GM13976 (cell line): ENCODE measurements around the gene AFF2.

ENCODE experiments used
- DNase-seq: peaks from one replicate; pipeline ENCODE4 v3.0.0; 2012; ENCODE audit warnings: low spot score
- in situ Hi-C: fragments of 300-500 bp; cut with MboI; formaldehyde crosslinking; loops from one replicate; pipeline ENCODE4 v1.12.0; 2022; ENCODE audit warnings: low sequenced_read_pairs, mixed read lengths, inconsistent platforms; ENCODE audit not compliant: unreplicated experiment
- TF ChIP-seq, protein P1 (sequence below): IDR thresholded peaks from 2 replicates; pipeline ENCODE4 v1.5.1; 2012; ENCODE audit warnings: borderline replicate concordance, mild to moderate bottlenecking; ENCODE audit not compliant: insufficient read depth; ENCODE audit errors: extremely low read depth, missing control alignments, control extremely low read depth

AFF2 gene

DNA sequence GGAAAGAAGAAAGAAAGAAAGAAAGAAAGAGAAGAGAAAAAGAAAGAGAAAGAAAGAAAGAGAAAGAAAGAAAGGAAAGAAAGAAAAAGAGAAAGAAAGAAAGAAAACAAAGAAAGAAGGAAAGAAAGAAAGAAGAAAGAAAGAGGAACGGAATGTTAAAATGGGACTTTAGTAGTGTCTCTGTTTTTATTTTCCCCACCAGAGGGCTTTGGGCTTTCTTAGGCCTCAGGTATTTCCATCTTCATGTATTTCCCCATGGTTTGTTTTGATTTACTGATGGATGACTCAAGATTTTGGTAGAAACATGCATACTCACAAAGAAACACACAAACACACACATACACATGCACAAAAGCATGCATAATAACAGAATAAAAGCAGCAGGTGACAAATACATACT, 181.2 kb downstream of the AFF2 start:
- in situ Hi-C loops: no loop called here
- TF ChIP-seq, protein P1, sequence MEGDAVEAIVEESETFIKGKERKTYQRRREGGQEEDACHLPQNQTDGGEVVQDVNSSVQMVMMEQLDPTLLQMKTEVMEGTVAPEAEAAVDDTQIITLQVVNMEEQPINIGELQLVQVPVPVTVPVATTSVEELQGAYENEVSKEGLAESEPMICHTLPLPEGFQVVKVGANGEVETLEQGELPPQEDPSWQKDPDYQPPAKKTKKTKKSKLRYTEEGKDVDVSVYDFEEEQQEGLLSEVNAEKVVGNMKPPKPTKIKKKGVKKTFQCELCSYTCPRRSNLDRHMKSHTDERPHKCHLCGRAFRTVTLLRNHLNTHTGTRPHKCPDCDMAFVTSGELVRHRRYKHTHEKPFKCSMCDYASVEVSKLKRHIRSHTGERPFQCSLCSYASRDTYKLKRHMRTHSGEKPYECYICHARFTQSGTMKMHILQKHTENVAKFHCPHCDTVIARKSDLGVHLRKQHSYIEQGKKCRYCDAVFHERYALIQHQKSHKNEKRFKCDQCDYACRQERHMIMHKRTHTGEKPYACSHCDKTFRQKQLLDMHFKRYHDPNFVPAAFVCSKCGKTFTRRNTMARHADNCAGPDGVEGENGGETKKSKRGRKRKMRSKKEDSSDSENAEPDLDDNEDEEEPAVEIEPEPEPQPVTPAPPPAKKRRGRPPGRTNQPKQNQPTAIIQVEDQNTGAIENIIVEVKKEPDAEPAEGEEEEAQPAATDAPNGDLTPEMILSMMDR: no peak
- no peak for DNase-seq

DNA sequence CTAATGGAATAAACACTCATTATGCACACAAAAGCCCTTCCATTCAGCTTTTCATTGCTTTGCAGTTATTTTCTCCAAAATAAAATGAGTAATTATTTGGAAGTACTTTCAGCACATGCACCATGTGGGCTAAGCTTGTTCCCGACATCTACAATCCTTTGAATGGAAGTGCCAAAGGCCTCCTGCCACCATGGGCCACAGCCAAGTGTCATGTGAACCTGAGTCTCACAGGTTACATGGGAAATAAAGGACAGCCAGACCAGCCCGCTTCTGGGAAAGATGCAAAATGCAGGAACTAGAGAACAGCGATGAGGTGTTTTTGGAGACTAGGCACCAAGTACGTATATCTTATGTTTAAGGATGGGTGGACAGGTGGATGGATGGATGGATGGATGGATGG, 181.8 kb downstream of the AFF2 start:
- in situ Hi-C loops: no loop called here
- TF ChIP-seq, protein P1: no peak
- DNase-seq: no peak

DNA sequence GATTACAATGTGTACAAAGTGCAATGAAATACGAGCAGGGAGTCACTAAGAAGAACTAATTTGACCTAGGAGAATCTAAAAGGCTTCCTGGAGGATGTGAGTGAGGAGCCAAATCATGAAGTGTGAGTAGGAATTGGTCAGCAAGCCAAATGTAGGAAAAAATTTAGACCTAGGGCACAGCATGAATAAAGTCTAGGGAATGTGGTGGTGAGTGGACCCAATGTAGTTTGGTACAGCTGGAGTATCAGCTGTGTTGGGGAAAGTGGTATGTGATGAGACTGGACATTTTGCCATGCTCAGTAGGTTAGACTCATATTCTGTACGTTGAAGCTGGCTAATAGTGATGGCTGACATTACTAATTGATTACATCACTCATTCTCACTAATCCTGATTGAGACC, 191.0 kb downstream of the AFF2 start:
- no peak for DNase-seq
- in situ Hi-C loops: no loop called here
- TF ChIP-seq, protein P1: no peak

DNA sequence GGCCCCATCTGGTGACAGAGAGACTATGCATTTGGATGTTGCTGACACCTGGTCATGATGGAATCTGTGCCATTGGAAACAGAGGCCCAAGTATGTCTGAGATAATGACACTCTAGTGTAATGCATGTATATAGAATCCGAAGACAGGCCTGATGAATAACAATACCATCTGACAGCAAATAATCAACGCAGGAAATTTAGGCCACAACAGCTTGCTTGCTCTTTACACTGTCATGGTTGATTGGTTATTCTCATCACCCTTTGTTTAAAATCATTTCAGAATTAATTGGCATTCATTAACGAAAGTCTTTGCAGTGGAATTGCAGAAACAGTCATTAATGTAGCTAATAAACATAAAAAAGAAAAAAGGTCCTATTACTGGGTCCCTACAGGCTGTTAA, 194.8 kb downstream of the AFF2 start:
- in situ Hi-C loops: no loop called here
- no peak for DNase-seq

DNA sequence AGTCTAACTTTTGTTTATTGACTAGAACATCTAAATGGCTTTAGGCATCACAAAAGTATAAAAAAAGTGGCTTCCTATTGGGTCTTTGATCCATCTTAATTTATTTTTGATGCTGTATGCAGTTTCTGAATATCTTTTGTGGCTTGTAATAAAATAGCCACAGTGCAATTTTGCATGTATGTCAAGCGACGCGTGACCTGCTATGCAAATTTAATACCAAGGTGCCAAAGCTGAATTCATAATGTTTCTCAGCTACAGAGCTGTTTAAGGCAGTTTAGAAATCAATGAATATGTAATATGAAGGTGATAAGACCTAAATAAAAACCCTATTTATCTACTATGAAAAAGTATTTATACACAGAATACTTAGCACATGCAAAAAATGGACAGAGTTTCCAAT, 197.8 kb downstream of the AFF2 start:
- in situ Hi-C loops: no loop called here
- TF ChIP-seq, protein P1: no peak
- DNase-seq: no peak

More for the DNA sequence above, 194.8 kb downstream of the AFF2 start:
- TF ChIP-seq, protein P1: no peak

DNA sequence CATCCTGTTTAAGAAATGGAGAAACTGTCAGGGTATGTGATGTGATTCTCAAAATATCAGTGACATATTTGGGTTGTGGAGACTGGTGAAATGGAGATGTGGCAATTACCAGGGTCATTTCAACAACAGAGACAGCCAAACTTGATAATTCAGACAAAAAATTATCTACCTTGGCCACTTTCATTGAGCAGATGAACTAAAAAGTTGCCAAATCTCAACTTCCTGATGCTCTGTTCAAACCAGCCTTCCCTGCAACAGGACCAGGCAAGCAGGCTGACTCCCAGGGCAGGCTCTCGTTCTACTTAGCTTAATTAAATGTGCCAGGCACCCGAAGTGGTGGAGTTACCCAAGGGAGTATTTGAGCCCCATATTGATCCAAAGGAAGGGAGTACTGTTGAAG, 199.6 kb downstream of the AFF2 start:
- DNase-seq: no peak
- in situ Hi-C loops: no loop called here
- TF ChIP-seq, protein P1: no peak

DNA sequence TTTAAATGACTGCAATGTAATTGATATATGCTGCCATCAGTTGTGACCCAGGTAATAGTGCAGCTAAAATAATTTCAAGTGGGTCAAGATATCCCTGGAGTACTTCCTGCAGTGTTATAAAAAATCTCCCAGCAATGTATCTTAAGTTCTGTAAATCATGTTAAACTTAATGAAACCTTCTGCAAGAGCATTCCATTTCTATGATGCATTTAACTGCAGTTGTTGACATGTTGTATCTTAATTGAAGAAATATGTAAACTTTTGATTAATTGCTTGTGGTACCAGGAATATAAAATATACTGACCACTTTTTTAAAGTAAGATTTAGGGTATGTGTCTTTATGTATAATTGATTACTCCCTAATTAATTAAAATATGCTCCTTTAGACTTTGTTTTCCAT, 213.6 kb downstream of the AFF2 start:
- TF ChIP-seq, protein P1: no peak
- in situ Hi-C loops: no loop called here
- no peak for DNase-seq
